ENCODE data around the gene B4GALNT2.

DNA sequence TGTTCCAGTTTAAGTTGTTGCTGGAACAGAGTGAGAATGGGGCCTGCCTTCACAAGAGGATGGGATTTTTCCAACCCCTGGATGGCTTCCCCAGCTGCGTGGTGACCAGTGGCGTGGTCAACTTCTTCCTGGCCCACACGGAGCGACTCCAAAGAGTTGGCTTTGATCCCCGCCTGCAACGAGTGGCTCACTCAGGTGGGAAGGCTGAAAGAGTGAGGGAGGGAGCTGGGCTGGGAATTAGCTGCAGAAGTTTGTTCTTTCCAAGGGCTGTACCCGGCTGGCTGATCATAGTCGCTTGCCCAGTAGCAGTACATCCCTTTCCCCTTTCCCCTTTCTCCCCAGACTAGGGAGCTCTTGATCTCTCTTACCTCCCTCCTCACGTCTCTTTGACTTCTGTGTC is 36.1 kb downstream of the B4GALNT2 start:
- TF ChIP-seq, protein P1, sequence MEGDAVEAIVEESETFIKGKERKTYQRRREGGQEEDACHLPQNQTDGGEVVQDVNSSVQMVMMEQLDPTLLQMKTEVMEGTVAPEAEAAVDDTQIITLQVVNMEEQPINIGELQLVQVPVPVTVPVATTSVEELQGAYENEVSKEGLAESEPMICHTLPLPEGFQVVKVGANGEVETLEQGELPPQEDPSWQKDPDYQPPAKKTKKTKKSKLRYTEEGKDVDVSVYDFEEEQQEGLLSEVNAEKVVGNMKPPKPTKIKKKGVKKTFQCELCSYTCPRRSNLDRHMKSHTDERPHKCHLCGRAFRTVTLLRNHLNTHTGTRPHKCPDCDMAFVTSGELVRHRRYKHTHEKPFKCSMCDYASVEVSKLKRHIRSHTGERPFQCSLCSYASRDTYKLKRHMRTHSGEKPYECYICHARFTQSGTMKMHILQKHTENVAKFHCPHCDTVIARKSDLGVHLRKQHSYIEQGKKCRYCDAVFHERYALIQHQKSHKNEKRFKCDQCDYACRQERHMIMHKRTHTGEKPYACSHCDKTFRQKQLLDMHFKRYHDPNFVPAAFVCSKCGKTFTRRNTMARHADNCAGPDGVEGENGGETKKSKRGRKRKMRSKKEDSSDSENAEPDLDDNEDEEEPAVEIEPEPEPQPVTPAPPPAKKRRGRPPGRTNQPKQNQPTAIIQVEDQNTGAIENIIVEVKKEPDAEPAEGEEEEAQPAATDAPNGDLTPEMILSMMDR (IDR thresholded peaks at IDR 0.05), result no peak
- TF ChIP-seq EZH2 (IDR thresholded peaks at IDR 0.05; ENCODE audit: borderline replicate concordance, insufficient read depth, low read depth, low read length, poor library complexity, severe bottlenecking), result no peak
